ENCODE data around the gene GALNT14. TPM values are rescaled to one million over a fixed set of nuclear protein-coding genes. Genes with fewer than 3 reads are reported as not detected.

Gene GALNT14
- polyA plus RNA-seq, 1 experiment = 0.07 TPM

DNA sequence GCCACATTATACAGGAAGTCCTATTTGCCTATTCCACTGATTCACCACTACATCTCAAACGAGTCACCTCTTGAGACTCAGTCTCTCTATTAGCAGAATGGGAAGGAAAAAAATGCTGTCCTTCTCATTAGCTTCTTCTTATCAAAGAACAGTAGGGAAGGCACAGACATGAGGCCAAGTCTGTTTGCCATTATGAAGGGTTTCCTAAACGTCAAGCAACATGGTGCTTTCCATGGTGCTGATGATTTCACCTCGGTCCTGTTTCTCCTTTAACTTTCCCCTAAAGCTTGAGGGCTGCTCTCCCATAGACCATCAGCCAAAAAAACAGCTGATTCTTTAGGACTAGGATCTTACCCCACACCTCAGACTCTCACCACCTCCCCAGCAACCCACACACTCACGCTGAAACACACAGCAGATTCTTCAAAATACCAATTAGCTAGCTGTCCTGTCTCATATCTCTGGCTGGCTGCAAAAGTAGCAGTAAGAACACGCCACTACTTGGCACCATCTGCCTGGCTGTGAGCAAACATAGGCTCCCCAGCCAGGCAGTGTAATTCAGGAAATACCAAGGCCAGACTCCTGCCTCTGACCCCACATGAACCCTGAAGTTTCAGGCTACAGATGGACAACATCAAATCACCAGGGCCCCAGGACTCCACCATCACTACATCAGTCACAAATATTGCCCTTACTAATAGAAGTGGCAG, 30.5 kb downstream of the GALNT14 start:
- POLR2A ChIA-PET = no interaction called here
- H3K27me3 ChIP-seq (ENCODE audit: control insufficient read depth, insufficient read depth, low read length) = no peaks in the 10 kb centered on the region
- no peak overlapping the region for H3K27ac ChIP-seq (ENCODE audit: low read depth, low read length)
- H3K4me3 ChIP-seq (ENCODE audit: low read depth, low read length) = no peak overlapping the region
- CTCF ChIA-PET = no interaction called here
- TF ChIP-seq, protein P1, sequence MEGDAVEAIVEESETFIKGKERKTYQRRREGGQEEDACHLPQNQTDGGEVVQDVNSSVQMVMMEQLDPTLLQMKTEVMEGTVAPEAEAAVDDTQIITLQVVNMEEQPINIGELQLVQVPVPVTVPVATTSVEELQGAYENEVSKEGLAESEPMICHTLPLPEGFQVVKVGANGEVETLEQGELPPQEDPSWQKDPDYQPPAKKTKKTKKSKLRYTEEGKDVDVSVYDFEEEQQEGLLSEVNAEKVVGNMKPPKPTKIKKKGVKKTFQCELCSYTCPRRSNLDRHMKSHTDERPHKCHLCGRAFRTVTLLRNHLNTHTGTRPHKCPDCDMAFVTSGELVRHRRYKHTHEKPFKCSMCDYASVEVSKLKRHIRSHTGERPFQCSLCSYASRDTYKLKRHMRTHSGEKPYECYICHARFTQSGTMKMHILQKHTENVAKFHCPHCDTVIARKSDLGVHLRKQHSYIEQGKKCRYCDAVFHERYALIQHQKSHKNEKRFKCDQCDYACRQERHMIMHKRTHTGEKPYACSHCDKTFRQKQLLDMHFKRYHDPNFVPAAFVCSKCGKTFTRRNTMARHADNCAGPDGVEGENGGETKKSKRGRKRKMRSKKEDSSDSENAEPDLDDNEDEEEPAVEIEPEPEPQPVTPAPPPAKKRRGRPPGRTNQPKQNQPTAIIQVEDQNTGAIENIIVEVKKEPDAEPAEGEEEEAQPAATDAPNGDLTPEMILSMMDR (IDR thresholded peaks at IDR 0.05; ENCODE audit: low read depth, low read length) = no peak
- no peak for DNase-seq (ENCODE audit: low read depth, low spot score)
- H3K9me3 ChIP-seq (ENCODE audit: control insufficient read depth, insufficient read depth, low read length) = no peaks in the 10 kb centered on the region

DNA sequence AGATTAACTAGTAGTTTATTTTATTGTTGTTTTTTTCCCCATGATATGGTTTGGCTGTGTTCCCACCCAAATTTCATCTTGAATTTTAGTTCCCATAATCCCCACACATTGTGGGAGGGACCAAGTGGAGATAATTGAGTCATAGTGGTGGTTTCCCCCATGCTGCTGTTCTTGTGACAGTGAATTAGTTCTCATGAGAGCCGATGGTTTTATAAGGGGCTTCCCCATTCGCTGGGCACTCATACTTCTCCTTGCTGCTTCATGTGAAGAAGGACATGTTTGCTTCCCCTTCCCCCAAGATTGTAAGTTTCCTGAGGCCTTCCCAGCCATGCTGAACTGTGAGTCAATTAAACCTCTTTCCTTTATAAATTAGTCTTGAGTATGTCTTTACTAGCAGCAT, 36.5 kb downstream of the GALNT14 start:
- CTCF ChIA-PET = no interaction called here
- POLR2A ChIA-PET = no interaction called here
- no peak overlapping the region for H3K4me3 ChIP-seq (ENCODE audit: low read depth, low read length)
- TF ChIP-seq, protein P1 (IDR thresholded peaks at IDR 0.05; ENCODE audit: low read depth, low read length) = no peak
- H3K27ac ChIP-seq (ENCODE audit: low read depth, low read length) = no peak overlapping the region
- no peaks in the 10 kb centered on the region for H3K27me3 ChIP-seq (ENCODE audit: control insufficient read depth, insufficient read depth, low read length)
- DNase-seq (ENCODE audit: low read depth, low spot score) = no peak
- H3K9me3 ChIP-seq (ENCODE audit: control insufficient read depth, insufficient read depth, low read length) = no peaks in the 10 kb centered on the region

DNA sequence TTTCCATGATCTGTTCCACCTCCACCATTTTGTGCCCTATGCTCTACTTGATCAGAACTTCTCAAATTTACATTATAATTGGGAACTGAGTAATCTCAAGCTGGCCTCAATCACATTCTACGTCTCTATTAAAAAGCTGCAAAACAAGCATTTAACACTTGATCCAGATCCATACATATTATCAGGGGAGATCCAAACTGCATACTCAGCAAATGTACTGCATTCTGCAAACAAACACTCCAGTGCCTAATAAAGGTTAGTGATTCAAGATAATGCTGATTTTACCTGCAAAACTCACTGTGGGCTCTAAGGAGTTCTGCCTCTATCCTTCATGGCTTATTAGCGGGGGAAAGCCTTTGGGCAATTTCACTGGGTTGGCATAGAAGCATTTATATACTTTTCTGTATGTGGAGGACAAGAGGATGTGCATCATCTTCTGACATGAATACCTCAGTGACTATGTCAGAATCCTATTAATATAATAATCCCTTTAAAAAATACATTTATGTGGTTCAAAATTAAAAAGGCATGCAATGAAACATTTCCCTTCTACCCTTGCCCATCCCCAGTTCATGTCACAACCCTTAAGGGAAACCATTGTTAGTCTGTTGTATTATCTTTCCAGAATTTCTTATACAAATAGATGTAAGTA, 40.2 kb downstream of the GALNT14 start:
- no peaks in the 10 kb centered on the region for H3K27me3 ChIP-seq (ENCODE audit: control insufficient read depth, insufficient read depth, low read length)
- CTCF ChIA-PET = no interaction called here
- no peak overlapping the region for H3K27ac ChIP-seq (ENCODE audit: low read depth, low read length)
- TF ChIP-seq, protein P1 (IDR thresholded peaks at IDR 0.05; ENCODE audit: low read depth, low read length) = no peak
- H3K4me3 ChIP-seq (ENCODE audit: low read depth, low read length) = no peak overlapping the region
- POLR2A ChIA-PET = no interaction called here
- no peak for DNase-seq (ENCODE audit: low read depth, low spot score)
- H3K9me3 ChIP-seq (ENCODE audit: control insufficient read depth, insufficient read depth, low read length) = no peaks in the 10 kb centered on the region

DNA sequence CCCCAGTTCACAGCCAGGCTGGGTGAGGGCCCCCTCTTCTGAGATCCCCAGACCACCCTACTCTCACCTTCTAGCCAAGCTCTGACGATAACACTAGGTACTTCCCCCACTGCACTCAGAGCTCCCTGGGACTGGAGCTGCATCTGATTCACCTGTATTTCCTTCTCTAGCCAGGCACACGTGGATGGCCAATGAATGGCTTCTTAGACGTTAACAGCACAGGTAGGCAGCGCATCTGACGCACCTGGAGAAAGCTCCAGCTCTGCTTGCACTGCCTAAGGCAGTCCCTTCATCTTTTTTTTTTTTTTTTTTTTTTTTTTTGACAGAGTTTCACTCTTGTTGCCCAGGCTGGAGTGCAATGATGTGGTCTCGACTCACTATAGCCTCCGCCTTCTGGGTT, 48.1 kb downstream of the GALNT14 start:
- Histone ChIP-seq H3K27me3 (ENCODE audit: control insufficient read depth, insufficient read depth, low read length) (no peaks in the 10 kb centered on the region), H3K4me3 (ENCODE audit: low read depth, low read length) (no peak overlapping the region), H3K27ac (ENCODE audit: low read depth, low read length) (no peak overlapping the region), H3K9me3 (ENCODE audit: control insufficient read depth, insufficient read depth, low read length) (no peaks in the 10 kb centered on the region)
- CTCF ChIA-PET = no interaction called here
- POLR2A ChIA-PET = no interaction called here
- TF ChIP-seq, protein P1 (IDR thresholded peaks at IDR 0.05; ENCODE audit: low read depth, low read length) = no peak
- DNase-seq (ENCODE audit: low read depth, low spot score) = no peak

DNA sequence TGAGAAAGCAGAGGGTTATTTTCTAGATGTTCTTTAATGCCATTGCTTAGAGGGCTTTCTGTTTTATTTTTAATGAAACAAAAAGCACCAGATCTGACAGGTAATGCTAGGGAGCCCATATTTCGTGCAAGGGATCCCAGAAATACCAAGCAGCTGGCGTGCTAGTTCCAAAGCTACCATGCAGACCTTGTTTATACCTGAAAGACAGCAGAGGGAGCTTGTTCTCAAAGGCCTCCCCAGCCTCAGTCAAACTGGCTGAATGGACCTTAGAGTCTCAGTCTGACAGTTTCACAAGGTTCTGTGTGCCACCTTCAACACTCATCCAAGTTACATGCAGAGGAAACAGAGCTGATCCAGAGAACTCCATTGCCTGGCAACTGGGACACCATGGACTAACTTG, 48.6 kb downstream of the GALNT14 start:
- CTCF ChIA-PET = no interaction called here
- DNase-seq (ENCODE audit: low read depth, low spot score) = no peak
- Histone ChIP-seq H3K27ac (ENCODE audit: low read depth, low read length) (no peak overlapping the region), H3K9me3 (ENCODE audit: control insufficient read depth, insufficient read depth, low read length) (no peaks in the 10 kb centered on the region), H3K4me3 (ENCODE audit: low read depth, low read length) (no peak overlapping the region), H3K27me3 (ENCODE audit: control insufficient read depth, insufficient read depth, low read length) (no peaks in the 10 kb centered on the region)
- TF ChIP-seq, protein P1 (IDR thresholded peaks at IDR 0.05; ENCODE audit: low read depth, low read length) = no peak
- POLR2A ChIA-PET = no interaction called here
